Fibroblast of peridontal ligament (primary cell): ENCODE results near the gene WBP2.

Experiments
- DNase-seq: peaks from one replicate; pipeline ENCODE4 v3.0.0-alpha.2; 2010; ENCODE audit errors: extremely low read depth

The WBP2 gene

GRCh38 chr17:75828741-75829140, 26.4 kb downstream of the WBP2 start:
- no peak for DNase-seq

- DNase-seq: no peak
These were observed 27.1 kb downstream of the WBP2 start for GRCh38 chr17:75828076-75828400.

GRCh38 chr17:75827308-75828075, 27.6 kb downstream of the WBP2 start:
- peak; percentile 45 for DNase-seq

- no peak for DNase-seq
These were observed 28.4 kb downstream of the WBP2 start for GRCh38 chr17:75826561-75827307.

GRCh38 chr17:75825748-75826370, 29.3 kb downstream of the WBP2 start:
- DNase-seq: no peak

GRCh38 chr17:75825149-75825552, 30.0 kb downstream of the WBP2 start:
- no peak for DNase-seq

- DNase-seq: no peak
These were observed 30.5 kb downstream of the WBP2 start for GRCh38 chr17:75824666-75825065.

- DNase-seq: no peak
These were observed 31.0 kb downstream of the WBP2 start for GRCh38 chr17:75824050-75824552.

- no peak for DNase-seq
These were observed 31.7 kb downstream of the WBP2 start for GRCh38 chr17:75823257-75824041.

- DNase-seq: no peak
These were observed 32.4 kb downstream of the WBP2 start for GRCh38 chr17:75822800-75823166.

GRCh38 chr17:75822119-75822799, 32.9 kb downstream of the WBP2 start:
- no peak for DNase-seq

- DNase-seq: no peak
These were observed 33.6 kb downstream of the WBP2 start for GRCh38 chr17:75821552-75821951.

- DNase-seq: no peak
These were observed 34.7 kb downstream of the WBP2 start for GRCh38 chr17:75820094-75821080.

- DNase-seq: no peak
These were observed 35.5 kb downstream of the WBP2 start for GRCh38 chr17:75819678-75820077.

GRCh38 chr17:75819116-75819515, 36.0 kb downstream of the WBP2 start:
- DNase-seq: no peak

GRCh38 chr17:75818326-75818885, 36.7 kb downstream of the WBP2 start:
- no peak for DNase-seq

- DNase-seq: no peak
These were observed 37.6 kb downstream of the WBP2 start for GRCh38 chr17:75817571-75817970.

- no peak for DNase-seq
These were observed 38.4 kb downstream of the WBP2 start for GRCh38 chr17:75816693-75817092.

GRCh38 chr17:75815399-75815798, 39.7 kb downstream of the WBP2 start:
- DNase-seq: no peak

- peak; percentile 64 for DNase-seq
These were observed 40.2 kb downstream of the WBP2 start for GRCh38 chr17:75814900-75815373.
